Astrocyte of the spinal cord (primary cell): Measurements from ENCODE around the gene UIMC1.

ENCODE experiments used
- DNase-seq: peaks from one replicate; pipeline ENCODE4 v3.0.0; 2011; ENCODE audit warnings: low read depth, low spot score
- H3K4me3 ChIP-seq: 2 replicates; pipeline ENCODE4 v1.5.1; 2011; ENCODE audit warnings: low read depth, mild to moderate bottlenecking, low read length, moderate library complexity
- in situ Hi-C: cut with HindIII; loops from 2 replicates; pipeline ENCODE4 v1.10.0; 2017; ENCODE audit warnings: low sequenced_read_pairs
- TF ChIP-seq, protein P1 (sequence below): IDR thresholded peaks from 2 replicates; pipeline ENCODE4 v1.5.1; 2012; ENCODE audit warnings: low read depth, mild to moderate bottlenecking, low read length, inconsistent platforms

UIMC1 gene

GRCh38 chr5:177027665-177028064 is 21.1 kb upstream of the UIMC1 start:
- no peak for DNase-seq

GRCh38 chr5:177025101-177025601 is 18.6 kb upstream of the UIMC1 start:
- in situ Hi-C loops, result no loop called here
- TF ChIP-seq, protein P1, sequence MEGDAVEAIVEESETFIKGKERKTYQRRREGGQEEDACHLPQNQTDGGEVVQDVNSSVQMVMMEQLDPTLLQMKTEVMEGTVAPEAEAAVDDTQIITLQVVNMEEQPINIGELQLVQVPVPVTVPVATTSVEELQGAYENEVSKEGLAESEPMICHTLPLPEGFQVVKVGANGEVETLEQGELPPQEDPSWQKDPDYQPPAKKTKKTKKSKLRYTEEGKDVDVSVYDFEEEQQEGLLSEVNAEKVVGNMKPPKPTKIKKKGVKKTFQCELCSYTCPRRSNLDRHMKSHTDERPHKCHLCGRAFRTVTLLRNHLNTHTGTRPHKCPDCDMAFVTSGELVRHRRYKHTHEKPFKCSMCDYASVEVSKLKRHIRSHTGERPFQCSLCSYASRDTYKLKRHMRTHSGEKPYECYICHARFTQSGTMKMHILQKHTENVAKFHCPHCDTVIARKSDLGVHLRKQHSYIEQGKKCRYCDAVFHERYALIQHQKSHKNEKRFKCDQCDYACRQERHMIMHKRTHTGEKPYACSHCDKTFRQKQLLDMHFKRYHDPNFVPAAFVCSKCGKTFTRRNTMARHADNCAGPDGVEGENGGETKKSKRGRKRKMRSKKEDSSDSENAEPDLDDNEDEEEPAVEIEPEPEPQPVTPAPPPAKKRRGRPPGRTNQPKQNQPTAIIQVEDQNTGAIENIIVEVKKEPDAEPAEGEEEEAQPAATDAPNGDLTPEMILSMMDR, result no peak
- no peak overlapping the region for H3K4me3 ChIP-seq
- DNase-seq, result peak; percentile 13

More at GRCh38 chr5:177027665-177028064, 21.1 kb upstream of the UIMC1 start:
- TF ChIP-seq, protein P1, result no peak
- H3K4me3 ChIP-seq, result no peak overlapping the region
- in situ Hi-C loops, result no loop called here

- TF ChIP-seq, protein P1, result no peak
- in situ Hi-C loops, result no loop called here
- no peak for DNase-seq
- H3K4me3 ChIP-seq, result no peak overlapping the region
Observed at GRCh38 chr5:177024559-177024958, 18.0 kb upstream of the UIMC1 start.

DNA sequence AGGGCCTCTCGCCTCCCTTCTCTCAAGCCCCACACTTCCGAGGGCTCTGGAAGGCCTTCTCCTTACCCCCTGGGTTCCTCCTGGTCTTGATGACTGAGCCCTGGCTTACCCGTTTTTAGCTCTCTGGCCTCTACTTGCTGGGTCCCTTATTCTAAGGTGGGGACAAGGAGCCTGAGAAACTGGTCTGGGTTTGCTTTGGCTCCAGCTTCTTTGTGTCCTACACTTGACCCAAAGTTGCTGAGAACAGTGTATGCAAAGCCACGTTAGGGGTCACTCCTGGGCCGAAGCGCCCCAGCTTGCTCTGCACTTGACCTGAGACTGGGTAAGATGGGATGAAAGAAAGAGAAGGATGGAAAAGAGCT is 16.7 kb upstream of the UIMC1 start:
- in situ Hi-C loops, result no loop called here
- peak; percentile 8 for DNase-seq
- TF ChIP-seq, protein P1, result no peak
- H3K4me3 ChIP-seq, result peak overlapping the region; percentile 86

DNA sequence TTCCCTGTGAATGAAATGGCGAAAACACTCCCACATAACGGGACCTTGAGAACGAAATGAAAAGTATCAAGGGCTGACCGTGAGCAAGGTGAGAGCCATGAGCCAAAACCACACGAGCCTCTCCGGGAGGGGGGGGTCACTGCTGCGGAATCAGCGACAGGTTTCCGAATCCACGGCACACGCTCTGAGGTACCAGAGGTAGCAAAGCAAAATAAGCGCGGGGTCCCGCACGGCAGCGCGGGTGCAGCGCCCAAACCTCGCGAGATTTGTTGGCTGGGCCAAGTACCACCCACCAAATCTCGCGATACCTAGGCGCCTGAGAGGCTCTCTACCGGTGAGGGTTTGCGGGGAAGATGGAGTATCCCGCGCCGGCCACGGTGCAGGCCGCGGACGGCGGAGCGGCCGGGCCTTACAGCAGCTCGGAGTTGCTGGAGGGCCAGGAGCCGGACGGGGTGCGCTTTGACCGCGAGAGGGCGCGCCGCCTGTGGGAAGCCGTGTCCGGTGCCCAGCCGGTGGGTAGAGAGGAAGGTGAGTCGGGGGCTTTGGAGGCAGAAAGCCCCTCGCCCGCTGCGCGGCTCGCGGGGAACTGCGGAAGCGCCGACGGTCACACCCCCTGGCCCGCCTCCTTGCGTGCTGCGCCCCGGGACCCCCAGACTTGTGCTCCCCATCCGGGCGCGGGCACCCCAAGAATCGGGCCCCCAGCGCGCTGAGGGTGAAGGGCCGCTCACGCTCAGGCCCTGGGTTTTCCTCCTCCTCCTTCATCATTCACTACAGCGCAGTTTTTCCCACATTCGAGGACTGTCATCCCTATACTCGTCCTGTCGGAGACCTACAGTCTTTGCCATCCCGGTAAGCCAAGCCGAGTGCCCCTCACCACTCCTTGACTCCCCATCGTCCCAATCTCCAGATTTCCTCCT is 16.1 kb upstream of the UIMC1 start, which contains the start of gene ZNF346:
Gene ZNF346, plus strand, starts transcription at position 311 of the 917 bp plus-strand sequence. Its CDS starts 43 bp downstream, at position 354.
- TF ChIP-seq, protein P1, result peak; percentile 50
- H3K4me3 ChIP-seq, result peak within 1 kb of the TSS; percentile 86
- peak; percentile 90 for DNase-seq
- in situ Hi-C loops, result no loop called here

DNA sequence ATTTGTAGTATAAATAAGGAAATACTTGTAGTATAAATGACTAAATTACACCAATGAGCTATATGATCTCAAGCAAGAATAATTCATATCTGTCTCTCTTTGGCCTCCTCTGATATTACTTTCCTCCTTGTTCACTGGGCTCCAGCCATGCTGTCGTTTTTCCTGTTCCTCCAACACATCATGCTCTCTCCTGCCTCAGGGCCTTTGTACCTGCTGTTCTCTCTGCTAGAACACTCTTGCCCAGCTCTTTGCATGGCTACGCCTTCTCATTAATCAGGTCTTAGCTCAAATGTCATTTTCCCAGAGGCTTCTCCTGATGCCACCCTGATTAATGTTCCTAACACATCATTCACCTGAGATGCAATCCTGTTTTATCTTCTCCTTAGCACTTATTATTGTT is 13.5 kb upstream of the UIMC1 start:
- H3K4me3 ChIP-seq, result no peak overlapping the region
- no peak for DNase-seq
- in situ Hi-C loops, result no loop called here
- TF ChIP-seq, protein P1, result no peak
